GM19099 (cell line): ENCODE measurements around the gene OLFML2B.

Experiments used
- POLR2A ChIP-seq: IDR thresholded peaks from 3 replicates; pipeline ENCODE4 v1.6.1; 2011; ENCODE audit warnings: low read depth; ENCODE audit not compliant: insufficient read length; ENCODE audit errors: extremely low read depth

The OLFML2B gene

GRCh38 chr1:161981126-161981525 is 42.5 kb downstream of the OLFML2B start:
- no peak for TF ChIP-seq POLR2A

GRCh38 chr1:161978011-161978790 is 45.5 kb downstream of the OLFML2B start:
- no peak for TF ChIP-seq POLR2A

- no peak for TF ChIP-seq POLR2A
These were observed 49.5 kb downstream of the OLFML2B start for GRCh38 chr1:161973924-161974845.

DNA sequence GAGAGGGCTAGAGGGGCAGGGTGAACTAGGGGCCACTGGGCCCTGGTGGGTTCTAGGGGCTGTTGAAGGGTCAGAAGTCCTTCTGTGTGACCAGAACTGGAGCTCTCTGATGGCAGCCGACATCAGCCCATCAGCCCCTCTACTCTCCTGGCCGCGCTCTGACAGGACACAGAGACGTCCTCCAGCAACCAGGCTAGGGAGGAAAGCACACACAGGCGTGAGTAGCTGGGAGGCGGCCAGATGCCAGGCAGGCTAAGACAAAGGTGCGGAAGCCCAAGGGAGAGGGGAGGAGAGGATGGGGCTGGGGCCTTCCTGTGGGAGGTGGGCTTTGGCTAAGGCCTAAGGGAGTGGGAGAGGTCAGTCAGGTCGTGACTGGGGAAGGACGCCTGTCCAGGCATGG is 50.8 kb downstream of the OLFML2B start:
- TF ChIP-seq POLR2A, result no peak

GRCh38 chr1:161970633-161971032 is 53.0 kb downstream of the OLFML2B start:
- no peak for TF ChIP-seq POLR2A

GRCh38 chr1:161970036-161970435 is 53.6 kb downstream of the OLFML2B start:
- no peak for TF ChIP-seq POLR2A

GRCh38 chr1:161966067-161966466 is 57.6 kb downstream of the OLFML2B start:
- TF ChIP-seq POLR2A, result no peak

GRCh38 chr1:161962091-161962887 is 61.4 kb downstream of the OLFML2B start:
- no peak for TF ChIP-seq POLR2A

GRCh38 chr1:161958425-161958824 is 65.2 kb downstream of the OLFML2B start:
- TF ChIP-seq POLR2A, result no peak

DNA sequence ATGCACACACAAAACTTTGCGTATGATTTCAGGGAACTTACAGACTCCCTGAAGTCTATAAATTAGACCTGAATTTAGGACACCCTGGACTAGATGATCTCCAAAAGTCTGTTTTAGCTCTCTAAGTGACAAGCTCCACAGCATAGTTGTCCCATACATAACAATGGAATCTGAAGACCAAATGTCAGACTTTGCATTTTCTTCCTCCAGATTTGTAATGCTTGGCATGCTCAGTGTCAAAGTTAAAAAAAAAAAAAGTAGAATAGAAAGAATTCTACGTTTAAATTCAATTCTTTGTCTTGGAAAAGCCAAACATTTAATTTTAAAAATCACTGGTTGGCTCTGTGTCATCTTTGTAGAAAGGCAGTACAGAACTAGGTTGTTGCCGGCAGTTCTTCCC is 66.7 kb downstream of the OLFML2B start:
- no peak for TF ChIP-seq POLR2A

DNA sequence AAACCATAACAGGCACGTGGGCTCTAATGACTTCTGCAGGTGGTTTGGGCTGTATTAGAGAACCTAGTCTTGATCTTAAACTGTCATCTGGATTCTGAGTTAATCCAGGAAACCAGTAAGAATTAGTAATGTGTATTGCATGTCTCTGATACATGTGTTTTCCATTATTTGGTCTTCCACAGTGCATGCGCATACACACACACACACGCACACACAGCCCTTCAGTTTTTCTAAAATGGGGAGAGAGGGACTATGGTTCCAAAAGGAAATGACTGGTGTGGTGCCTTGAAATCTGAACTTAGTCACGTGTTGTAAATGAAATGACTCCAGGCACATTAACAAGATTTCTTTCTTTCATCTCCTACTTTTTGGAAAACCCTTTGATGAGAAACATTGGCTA is 67.6 kb downstream of the OLFML2B start:
- TF ChIP-seq POLR2A, result no peak

GRCh38 chr1:161955606-161956005 is 68.1 kb downstream of the OLFML2B start:
- TF ChIP-seq POLR2A, result no peak

DNA sequence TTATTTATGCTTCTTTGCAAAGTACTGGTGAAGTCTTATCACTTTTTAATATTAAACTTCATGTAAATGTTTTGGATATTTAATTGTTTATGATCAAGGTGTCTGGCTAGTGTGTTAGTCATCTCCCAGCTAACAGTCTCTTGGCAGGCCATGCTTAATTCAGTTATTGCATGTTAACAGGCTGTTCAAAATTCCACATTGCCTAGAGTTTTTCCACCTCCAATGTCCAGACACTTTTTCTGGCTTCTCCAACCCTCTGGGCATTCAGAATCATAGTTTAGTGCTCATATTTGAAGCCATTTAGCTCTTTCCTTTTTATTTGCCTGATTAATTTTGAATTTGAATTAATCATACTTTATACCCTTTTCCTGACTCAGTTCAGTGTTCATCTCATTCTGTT is 69.2 kb downstream of the OLFML2B start:
- TF ChIP-seq POLR2A, result no peak

DNA sequence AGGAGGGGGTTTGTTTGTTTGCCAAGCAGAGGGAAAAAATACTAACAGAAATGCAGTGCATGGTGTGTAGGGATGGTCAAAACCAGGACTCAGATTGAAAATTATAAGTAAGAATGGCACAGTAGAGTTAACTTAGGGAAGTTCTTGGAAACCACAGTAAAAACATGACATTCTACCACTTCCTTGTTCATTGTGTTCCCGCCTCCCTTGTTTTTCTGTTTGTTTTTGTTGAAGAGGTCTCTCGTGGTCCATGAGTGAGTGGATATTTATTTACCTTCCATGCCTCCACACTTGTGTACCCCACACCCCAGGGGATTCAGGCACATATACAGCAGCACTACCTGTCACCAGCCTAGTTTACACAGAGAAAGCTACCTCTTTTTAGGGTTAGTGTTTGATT is 69.6 kb downstream of the OLFML2B start:
- TF ChIP-seq POLR2A, result no peak
